ENCODE measurements around the gene LRMDA. TPM values are rescaled to one million over a fixed set of nuclear protein-coding genes. Genes with fewer than 3 reads are reported as not detected.

LRMDA gene
- total RNA-seq, 1 experiment from 2014 or later = 4.8 TPM

GRCh38 chr10:76050291-76050625 lies 618.8 kb downstream of the LRMDA start:
- no peak overlapping the region for H3K4me2 ChIP-seq (ENCODE audit: low read length)
- no peaks in the 10 kb centered on the region for H3K9me3 ChIP-seq (ENCODE audit: control insufficient read depth in 1 of 2, insufficient read depth in 1 of 2, low read depth in 1 of 2, low read length in 2 of 2)
- H3K4me3 ChIP-seq (replicated peaks in 1 of 2; ENCODE audit: low read depth in 1 of 2, low read length in 2 of 2) = no peak overlapping the region
- no peaks in the 10 kb centered on the region for H3K79me2 ChIP-seq (ENCODE audit: insufficient read depth, low read length)
- BruUV-seq (replicated peaks) = no TSS peak
- H2AFZ ChIP-seq (ENCODE audit: low read depth, low read length, poor library complexity, severe bottlenecking) = no peak overlapping the region
- H3K36me3 ChIP-seq (ENCODE audit: control insufficient read depth in 1 of 2, insufficient read depth in 2 of 2, low read length in 2 of 2) = no peaks in the 10 kb centered on the region
- ChIA-PET CTCF (no interaction called here), RAD21 (ENCODE audit: low non-redundant PET in 1 of 2, low total read pairs in 2 of 2, uncharacterized antibody in 2 of 2, unreplicated experiment in 2 of 2) (no interaction called here), POLR2A (no interaction called here)
- peaks cover 7 to 12% of the 10 kb centered on the region in 2 experiments; a peak in 3 of 4 replicates for H3K4me1 ChIP-seq (ENCODE audit: control insufficient read depth in 1 of 2, insufficient read depth in 2 of 2, low read length in 2 of 2)
- no peak overlapping the region for H3K27ac ChIP-seq (ENCODE audit: low read depth, low read length)
- intact Hi-C loops (cut with micrococcal nuclease) = no loop called here
- H3K27me3 ChIP-seq (ENCODE audit: insufficient read depth, low read length) = peaks cover 80% of the 10 kb centered on the region
- H3K9ac ChIP-seq (ENCODE audit: low read length) = no peak overlapping the region
- no peaks in the 10 kb centered on the region for H4K20me1 ChIP-seq (ENCODE audit: insufficient read depth)
- H3K9me2 ChIP-seq (ENCODE audit: insufficient read depth) = no peaks in the 10 kb centered on the region
- DNase-seq (ENCODE audit: low read depth, low spot score) = no peak
- ATAC-seq = no peak
- no peak for TF ChIP-seq POLR2A (IDR thresholded peaks at IDR 0.05; ENCODE audit: borderline replicate concordance, extremely low read depth, insufficient read depth, insufficient read length)
- TF ChIP-seq ZFX (IDR thresholded peaks at IDR 0.05) = no peak
- no peak for TF ChIP-seq CBX3 (IDR thresholded peaks at IDR 0.05; ENCODE audit: low read depth)
- no peak for TF ChIP-seq ATF3 (IDR thresholded peaks at IDR 0.05)
- TF ChIP-seq MAX (IDR thresholded peaks at IDR 0.05) = no peak
- no peak for TF ChIP-seq ELF1 (IDR thresholded peaks at IDR 0.05; ENCODE audit: borderline replicate concordance, low read depth)
- no peak for TF ChIP-seq EZH2phosphoT487 (IDR thresholded peaks at IDR 0.05; ENCODE audit: borderline replicate concordance)
- TF ChIP-seq CTCF (IDR thresholded peaks at IDR 0.05 in 2 of 3, conservative IDR thresholded peaks at IDR 0.05 in 1 of 3; ENCODE audit: borderline replicate concordance in 1 of 3, insufficient read depth in 1 of 3, low read depth in 2 of 3, low read length in 2 of 3) = no peak
- no peak for TF ChIP-seq YY1 (IDR thresholded peaks at IDR 0.05; ENCODE audit: extremely low read depth, insufficient replicate concordance, low read depth, low read length)
- no peak for TF ChIP-seq RAD21 (IDR thresholded peaks at IDR 0.05; ENCODE audit: low read depth)
- no peak for TF ChIP-seq ZBTB33 (IDR thresholded peaks at IDR 0.05; ENCODE audit: extremely low read depth, insufficient replicate concordance, low read length)
- TF ChIP-seq CEBPB (IDR thresholded peaks at IDR 0.05; ENCODE audit: low read depth) = no peak
- no peak for TF ChIP-seq SP1 (IDR thresholded peaks at IDR 0.05; ENCODE audit: low read depth)

All from HCT116 (cell line).